HG03469 (cell line): ENCODE data around the gene RELB.
"Not testable (repeated sequence)": the region's sequence is repeated elsewhere in the genome, so short reads cannot be mapped to it uniquely, and the experiment has no call there.

Source experiments
- ATAC-seq: cut with Tn5 transposase; IDR thresholded peaks from one replicate; pipeline ENCODE4 v1.9.1; 2021; ENCODE audit warnings: mild to moderate bottlenecking, moderate library complexity, moderate number of reproducible peaks; ENCODE audit not compliant: unreplicated experiment

The RELB gene

DNA sequence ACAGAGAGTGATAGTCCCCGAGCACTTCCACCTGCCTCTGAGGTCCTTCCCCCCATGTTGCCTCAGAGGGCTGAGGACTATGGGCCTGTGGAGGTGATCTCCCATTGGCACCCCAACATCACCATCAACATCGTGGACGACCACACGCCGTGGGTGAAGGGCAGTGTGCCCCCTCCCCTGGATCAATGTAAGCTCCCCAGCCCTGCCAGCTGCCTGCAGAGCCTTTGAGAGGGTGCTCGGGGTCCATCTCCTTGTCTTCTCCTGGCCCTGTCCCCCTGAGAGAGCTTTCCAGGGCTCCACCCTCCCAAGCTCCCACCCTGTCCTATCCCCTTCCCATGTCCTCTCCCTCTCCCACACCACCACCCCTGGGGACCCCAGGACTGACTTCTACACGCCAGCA lies 14.9 kb upstream of the RELB start:
- ATAC-seq = no peak

DNA sequence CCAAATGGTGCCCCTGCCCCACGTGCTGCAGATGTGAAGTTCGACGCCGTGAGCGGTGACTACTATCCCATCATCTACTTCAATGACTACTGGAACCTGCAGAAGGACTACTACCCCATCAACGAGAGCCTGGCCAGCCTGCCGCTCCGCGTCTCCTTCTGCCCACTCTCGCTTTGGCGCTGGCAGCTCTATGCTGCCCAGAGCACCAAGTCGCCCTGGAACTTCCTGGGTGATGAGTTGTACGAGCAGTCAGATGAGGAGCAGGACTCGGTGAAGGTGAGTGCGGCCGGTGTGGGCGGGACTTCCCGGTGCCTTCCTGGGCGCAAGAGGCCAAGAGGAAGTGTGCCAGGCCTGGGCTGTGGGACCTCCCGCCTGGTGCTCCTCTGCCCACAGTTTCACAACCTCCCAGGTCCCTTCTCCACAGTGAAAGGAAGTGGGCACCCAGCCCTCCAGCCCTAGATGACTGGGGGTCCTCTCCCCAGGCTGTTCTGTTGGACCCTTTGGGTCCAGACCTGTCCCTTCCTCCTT lies 14.1 kb upstream of the RELB start:
- no peak for ATAC-seq

DNA sequence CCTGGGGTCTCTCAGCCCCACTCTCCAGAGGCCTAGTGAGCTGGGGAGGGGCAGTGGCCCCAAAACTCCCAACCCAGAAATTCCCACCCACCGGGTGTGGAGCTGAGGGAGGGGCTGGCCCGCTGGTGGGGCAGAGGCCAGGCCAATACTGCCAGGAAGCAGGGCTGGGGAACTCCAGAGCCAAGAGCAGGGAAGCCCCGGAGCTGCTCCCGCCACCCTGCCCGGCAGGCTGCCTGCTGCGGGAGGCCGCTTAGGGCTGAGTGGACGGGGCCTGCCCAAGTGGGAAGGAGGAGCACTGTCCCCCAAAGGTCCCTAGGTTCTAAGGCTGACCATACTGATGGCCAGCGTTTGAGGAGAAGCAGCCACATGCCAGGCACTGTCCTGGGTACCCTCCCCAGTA lies 13.0 kb upstream of the RELB start:
- ATAC-seq = no peak

GRCh38 chr19:44988896-44989556 lies 12.2 kb upstream of the RELB start:
- no peak for ATAC-seq

GRCh38 chr19:44990459-44990858 lies 10.8 kb upstream of the RELB start:
- no peak for ATAC-seq

- no peak for ATAC-seq
Observed at GRCh38 chr19:44990966-44991365, 10.3 kb upstream of the RELB start.

DNA sequence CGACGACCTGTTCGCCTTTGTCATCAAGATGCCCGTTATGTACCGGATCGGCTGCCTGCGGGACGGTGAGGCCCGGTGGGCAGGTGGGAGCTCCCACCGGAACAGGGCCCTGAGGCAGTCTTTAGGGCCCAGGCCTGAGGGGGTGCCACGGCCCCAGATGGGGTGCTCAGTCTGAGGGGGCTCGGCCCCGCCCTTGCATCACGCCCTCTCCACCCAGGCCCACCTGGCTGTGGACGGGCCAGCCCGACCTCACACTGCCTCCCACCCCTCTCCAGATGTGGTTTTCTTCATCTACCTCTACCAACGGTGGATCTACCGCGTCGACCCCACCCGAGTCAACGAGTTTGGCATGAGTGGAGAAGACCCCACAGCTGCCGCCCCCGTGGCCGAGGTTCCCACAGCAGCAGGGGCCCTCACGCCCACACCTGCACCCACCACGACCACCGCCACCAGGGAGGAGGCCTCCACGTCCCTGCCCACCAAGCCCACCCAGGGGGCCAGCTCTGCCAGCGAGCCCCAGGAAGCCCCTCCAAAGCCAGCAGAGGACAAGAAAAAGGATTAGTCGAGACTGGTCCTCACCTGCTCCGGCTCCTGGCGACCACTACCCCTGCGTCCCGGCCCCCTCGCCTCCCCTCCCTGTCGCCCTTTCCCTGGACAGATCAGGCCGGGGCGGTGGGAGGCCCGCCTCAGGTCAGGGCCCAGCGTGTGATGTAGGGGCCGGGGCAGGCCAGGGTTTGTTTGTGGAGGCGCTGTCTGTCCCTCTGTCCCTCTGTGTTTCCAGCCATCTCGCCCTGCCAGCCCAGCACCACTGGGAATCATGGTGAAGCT lies 8.7 kb upstream of the RELB start:
- no peak for ATAC-seq

DNA sequence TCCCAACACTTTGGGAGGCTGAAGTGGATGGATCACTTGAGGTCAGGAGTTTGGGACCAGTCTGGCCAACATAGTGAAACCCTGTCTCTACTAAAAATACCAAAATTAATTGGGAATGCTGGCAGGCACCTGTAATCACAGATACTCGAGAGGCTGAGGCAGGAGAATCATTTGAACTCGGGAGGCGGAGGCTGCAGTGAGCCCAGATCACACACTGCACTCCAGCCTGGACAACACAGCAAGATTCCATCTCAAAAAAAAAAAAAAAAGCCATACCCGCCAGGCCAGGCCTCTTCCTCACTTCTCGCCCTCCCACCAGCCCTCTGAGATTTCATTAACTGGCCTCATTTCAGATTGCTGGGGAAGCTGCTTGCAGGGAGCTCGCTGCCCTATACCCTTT lies 7.7 kb upstream of the RELB start:
- no peak for ATAC-seq

DNA sequence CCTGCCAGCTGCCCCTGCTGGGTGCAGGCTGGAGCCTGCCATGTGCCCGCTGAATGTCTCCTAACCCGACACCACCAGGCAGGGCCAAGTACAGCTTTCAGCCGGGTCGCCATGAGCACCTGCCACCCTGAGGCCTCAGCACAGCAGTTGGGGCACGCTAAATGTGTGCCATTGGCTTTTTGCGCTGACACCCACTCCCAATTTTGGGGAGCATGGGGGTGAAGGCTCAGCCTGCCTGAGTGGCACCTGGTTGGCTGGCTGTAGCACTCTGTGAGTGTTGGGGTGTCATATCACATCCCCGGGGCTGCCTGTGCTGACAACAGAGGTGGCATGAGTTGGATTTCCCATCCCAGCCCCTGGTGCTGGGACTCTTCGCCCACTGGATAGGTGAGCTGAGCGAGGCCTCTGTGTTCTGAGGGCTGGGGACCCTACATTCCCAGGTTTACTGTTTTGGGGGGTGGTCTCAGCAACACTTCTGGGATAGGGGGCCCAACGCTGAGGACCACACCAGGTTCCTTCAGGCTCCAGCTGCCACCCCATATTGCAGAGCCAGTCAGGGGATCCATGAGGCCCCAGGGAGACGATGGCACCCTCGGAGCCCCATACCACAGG lies 7.2 kb upstream of the RELB start:
- no peak for ATAC-seq

- ATAC-seq = no peak
Observed at GRCh38 chr19:44998025-44998424, 3.2 kb upstream of the RELB start.

DNA sequence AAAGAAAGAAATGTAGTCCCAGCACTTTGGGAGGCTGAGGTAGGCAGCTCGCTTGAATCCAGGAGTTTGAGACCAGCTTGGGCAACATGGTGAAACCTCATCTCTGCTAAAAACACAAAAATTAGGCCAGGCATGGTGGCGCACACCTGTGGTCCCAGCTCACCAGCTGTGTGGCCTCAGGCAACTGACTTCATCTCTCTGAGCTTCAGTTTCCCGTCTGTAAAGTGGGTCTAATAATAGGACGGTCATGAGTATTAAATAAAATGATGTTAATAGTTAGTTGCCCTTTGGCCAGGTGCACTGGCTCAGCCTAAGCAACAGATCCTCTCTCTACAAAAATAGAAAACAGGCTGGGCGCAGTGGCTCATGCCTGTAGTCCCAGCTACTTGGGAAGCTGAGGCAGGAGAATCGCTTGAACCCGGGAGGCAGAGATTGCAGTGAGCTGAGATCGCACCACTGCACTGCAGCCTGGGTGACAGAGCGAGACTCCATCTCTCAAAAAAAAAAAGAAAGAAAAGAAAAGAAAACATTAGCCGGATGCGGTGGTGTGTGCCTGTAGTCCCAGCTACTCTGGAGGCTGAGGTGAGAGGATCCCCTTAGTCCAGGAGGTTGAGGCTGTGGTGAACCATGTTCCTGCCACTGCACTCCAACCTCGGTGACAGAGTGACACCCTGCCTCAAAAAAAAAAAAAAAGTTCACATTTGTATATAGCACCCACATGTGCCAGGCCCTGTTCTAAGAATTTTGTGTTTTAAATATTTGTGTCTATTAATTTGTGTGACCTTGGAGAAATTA lies 1.9 kb upstream of the RELB start:
- ATAC-seq = not testable (repeated sequence)

GRCh38 chr19:45000665-45001064 lies 599 bp upstream of the RELB start:
- not testable (repeated sequence) for ATAC-seq

DNA sequence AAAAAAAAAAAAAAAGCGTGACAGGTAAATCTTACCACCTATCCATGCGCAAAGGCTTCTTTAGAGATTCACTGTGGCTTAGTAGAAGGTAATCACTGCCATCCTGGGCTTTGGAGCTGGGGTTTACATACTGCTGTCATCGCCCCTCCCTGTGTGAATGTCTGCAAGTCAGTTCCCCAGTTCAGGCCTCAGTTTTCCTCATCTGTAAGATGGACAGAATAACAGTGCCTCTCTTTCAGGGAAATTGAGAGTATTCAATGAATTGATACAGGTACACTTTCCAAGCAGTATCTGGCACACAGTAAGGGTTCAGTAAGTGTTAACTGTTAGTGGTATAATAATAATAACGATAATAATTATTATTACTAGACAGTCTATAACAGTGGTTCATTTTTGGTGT lies 2.2 kb downstream of the RELB start:
- ATAC-seq = no peak

- no peak for ATAC-seq
Observed at GRCh38 chr19:45005787-45006186, 4.5 kb downstream of the RELB start.

GRCh38 chr19:45008552-45008951 lies 7.3 kb downstream of the RELB start:
- no peak for ATAC-seq

DNA sequence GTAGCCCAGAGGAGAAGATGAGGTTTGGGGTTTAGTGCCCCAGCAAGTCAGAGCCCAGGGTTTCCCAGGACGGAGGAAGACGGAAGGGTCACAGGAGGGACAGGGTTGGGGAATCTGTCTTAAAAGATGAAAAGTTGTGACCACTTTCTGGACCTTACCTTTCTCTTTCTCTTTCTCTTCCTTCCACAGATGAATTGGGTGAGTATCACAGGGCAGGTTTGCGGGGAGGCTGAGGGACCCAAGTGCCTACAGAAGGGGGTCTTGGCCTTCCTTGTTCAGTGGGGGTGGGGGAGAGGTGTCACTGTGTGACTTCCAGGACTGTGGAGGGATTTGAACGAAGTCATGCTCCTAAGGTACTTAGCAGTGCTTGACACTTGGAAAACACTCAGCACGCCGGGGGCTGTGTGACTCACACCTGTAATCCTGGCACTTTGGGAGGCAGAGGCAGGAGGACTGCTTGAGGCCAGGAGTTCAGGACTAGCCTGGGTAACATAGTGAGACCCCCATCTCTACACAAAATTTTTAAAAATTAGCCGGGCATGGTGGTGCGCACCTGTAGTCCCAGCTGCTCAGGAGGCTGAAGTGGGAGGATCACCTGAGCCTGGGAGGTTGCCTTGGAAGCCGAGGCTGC lies 8.5 kb downstream of the RELB start:
- no peak for ATAC-seq

- ATAC-seq = no peak
Observed at GRCh38 chr19:45010306-45010705, 9.0 kb downstream of the RELB start.

DNA sequence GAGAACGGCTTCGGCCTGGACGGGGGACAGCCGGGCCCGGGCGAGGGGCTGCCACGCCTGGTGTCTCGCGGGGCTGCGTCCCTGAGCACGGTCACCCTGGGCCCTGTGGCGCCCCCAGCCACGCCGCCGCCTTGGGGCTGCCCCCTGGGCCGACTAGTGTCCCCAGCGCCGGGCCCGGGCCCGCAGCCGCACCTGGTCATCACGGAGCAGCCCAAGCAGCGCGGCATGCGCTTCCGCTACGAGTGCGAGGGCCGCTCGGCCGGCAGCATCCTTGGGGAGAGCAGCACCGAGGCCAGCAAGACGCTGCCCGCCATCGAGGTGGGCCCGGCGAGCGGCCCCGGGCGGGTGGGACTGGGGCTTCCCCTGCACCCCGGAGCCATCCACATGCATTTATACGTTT lies 10.7 kb downstream of the RELB start:
- ATAC-seq = no peak

DNA sequence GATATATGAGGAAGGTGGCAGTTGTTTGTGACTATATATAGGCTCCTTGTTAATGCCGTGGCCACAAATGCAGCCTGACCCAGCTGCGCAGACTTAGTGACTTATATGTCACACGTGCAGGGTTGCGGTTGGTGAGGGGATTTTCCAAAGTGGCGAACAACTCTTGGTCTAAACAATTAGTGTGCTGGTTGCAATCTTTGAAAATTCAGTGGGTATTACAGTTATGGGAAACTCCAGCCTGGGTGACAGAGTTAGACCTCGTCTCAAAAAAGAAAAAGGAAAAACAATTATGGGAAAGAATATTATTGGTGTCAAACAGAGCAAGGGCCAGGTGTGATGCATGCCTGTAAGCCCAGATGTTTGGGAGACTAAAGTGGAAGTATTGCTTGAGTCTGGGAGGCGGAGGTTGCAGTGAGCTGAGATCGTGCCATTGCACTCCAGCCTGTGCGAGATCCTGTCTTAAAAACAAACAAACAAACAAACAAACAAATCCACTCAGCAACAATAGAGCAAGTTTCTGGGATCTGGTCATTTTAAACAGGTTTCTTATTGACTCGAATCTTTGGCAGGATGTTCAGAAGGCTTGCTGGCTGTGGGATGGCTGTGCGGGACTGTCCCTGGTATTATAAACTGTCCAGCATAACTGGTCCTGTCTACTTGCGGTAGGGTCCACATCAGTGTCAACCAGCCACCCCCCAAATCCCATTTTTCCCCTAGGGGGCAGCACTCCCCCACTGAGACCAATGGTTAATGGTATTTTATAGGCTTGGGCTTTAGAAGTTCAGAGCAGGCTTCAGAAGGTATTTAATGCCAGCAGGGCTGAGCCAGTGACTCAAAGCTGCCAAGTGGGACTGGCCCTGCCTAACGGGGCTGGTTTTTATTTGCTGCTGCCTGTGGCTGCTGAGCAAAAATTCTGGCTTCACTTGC lies 15.4 kb downstream of the RELB start:
- ATAC-seq = peak; percentile 45
